ENCODE measurements around the gene BOD1.
A peak's percentile ranks its signal among the peaks of the same experiment; 100 is the strongest.

Gene BOD1

DNA sequence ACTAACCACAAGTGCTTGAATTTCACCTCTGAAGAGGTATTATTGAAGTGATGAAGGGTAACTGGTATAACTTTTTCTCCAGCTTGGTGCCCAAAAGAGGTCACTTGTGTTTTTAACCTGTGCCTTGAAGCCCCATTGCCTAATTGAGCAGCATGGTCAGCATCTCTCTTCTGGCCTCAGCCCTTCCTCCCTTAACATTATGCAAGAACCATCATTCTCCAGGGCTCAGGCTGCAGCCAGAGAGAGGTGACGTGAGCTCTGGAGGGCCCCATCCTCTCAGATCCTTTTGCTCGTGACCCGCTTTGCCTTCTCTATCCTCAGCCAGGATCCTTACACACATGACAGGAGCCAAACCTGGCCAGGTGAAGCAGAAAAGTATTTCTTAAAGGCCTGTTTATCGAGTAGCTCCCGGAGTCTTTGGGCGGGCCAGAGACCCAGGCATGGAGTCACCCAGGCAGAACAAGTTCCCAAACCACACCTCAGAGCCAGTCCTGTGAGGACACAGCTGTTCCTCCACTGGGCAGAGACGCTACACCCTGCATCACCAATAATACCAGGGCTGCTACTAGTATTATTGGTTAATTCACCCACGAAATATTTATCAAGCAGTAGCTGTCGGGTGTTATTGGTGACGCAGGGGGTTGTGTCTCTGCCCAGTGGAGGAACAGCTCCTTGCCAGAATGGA, 29.6 kb upstream of the BOD1 start:
- no peak for TF ChIP-seq GATA3 (IDR thresholded peaks at IDR 0.05; ENCODE audit: low read depth, low read length)
- no peak for TF ChIP-seq GATA2 (IDR thresholded peaks at IDR 0.05; ENCODE audit: low read depth, low read length)

DNA sequence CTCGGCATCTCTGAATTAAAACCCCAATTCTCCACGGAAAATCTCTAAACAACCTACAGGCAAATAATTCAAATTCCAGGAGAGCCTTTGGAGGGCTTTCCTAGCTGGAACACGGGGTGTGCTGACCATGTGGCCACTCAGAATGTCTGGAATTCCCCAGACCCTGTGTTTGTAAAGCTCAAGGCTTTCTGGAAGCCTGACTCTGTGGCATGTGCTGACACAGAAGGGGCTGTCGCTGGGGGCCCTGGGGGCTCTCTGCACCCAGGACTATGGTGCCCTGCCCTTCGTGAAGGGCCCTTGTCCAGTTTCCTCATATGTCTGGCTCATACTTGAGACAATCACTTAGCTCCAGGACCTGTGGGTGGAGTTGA, 29.0 kb upstream of the BOD1 start:
- TF ChIP-seq GATA3 (IDR thresholded peaks at IDR 0.05; ENCODE audit: low read depth, low read length) (no peak), GATA2 (IDR thresholded peaks at IDR 0.05; ENCODE audit: low read depth, low read length) (no peak)

DNA sequence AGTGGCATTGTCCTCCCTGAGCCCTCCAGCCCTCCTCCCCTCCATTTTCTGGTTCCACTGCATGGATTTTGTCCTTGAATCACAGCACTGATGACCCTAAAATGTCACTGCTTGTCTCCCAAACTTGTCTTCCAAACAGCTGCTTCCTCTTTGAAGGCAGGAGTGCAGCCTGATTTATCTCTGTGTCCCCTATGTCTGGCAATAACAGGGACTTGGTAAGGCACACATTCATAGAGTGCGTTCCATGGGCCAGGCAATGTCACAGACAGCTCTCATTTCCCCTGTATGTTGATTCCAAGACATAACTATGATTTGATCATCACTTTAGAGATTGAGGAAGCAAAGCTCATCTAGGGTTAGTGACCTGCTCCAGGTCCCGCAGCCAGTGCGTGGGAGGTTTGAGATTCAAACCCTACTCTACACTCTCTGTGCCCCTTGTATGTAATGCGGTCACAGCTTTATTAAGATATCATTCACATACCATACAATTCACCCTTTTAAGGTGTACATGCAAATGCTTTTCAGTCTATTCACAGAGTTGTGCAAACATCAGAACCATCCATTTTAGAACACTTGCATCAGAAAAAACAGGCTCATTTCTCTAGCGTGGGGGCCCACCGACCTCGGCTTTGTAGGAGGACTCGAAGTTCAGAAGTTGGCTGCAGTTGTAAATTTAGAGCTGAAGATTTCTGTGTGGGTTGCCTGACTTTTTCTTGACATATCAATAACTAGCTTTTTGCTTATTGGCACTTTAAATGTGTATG, 28.4 kb upstream of the BOD1 start:
- no peak for TF ChIP-seq GATA2 (IDR thresholded peaks at IDR 0.05; ENCODE audit: low read depth, low read length)
- no peak for TF ChIP-seq GATA3 (IDR thresholded peaks at IDR 0.05; ENCODE audit: low read depth, low read length)

DNA sequence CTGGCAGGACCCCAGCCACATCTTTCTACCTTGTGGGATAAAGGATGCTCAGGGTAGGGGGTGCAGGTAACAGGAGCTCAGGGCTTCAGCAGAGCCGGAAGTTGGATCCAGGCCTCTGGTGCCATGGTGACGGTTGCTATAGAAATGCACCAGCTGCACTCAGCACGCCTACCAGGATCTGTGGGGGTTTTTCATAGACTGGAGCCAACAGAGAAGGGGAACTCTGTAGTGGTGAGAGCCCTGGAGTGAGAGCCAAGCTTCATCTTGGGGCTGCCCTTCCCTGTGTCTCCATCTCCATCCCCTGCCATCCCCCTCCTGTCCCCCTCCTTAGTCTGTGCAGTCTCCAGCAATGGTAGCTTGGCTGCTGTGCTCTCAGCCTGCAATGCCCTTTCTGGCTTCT, 27.5 kb upstream of the BOD1 start:
- no peak for TF ChIP-seq GATA2 (IDR thresholded peaks at IDR 0.05; ENCODE audit: low read depth, low read length)
- TF ChIP-seq GATA3 (IDR thresholded peaks at IDR 0.05; ENCODE audit: low read depth, low read length), result no peak

DNA sequence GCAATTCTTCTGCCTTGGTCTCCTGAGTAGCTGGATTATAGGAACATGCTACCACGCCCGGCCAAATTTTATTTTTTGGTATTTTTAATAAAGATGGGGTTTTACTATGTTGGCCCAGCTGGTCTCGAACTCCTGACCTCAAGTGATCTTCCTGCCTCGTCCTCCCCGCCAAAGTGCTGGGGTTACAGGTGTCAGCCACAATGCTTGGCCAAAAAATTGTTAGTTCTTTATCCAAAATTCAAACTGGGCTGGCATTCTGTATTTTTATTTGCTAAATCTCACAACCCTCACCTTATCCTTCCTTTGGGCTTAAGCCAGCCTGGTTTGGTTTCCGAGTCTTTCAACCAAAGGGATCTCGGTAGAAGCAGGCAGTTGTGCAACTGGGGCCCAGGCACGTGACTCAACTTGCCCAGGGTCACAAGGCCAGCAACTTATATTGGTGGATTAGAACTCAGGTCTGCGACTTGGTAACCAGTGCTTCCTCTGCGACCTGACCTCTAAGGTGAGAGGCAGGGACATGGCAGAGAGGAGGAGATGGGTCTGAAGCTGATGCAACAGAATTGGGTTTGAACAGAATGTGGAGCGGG, 26.5 kb upstream of the BOD1 start:
- TF ChIP-seq GATA3 (IDR thresholded peaks at IDR 0.05; ENCODE audit: low read depth, low read length) (no peak), GATA2 (IDR thresholded peaks at IDR 0.05; ENCODE audit: low read depth, low read length) (no peak)

DNA sequence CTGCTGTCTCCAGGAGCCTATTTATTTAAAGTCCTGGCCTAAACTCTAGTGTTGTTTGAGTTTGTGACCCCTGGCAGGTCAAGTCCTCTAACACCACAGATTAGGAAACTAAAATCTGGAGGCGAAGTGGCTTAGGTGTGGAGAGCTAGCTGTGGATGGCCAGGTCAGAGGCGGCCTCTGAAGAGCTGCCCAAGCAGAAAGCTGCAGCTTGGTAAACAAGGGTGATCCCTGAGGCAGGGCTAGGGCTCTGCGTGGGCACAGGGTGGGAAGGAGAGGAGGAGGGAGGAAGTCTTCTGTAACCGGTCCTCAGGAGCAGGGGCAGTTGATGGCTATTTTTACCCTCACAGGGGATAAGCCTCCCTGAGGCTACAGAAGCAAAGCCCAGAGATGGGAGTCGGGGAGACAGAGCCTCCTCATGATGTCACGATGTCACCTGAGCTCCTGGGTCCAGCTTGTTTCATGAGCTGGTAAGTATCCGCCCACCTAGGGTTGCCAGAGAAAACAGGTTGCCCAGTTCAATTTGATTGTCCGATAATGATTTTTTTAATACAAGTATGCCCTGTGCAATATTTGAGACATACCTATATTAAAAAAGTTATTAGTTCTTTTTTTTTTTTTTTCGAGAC, 25.9 kb upstream of the BOD1 start:
- TF ChIP-seq GATA3 (IDR thresholded peaks at IDR 0.05; ENCODE audit: low read depth, low read length) (no peak), GATA2 (IDR thresholded peaks at IDR 0.05; ENCODE audit: low read depth, low read length) (no peak)

DNA sequence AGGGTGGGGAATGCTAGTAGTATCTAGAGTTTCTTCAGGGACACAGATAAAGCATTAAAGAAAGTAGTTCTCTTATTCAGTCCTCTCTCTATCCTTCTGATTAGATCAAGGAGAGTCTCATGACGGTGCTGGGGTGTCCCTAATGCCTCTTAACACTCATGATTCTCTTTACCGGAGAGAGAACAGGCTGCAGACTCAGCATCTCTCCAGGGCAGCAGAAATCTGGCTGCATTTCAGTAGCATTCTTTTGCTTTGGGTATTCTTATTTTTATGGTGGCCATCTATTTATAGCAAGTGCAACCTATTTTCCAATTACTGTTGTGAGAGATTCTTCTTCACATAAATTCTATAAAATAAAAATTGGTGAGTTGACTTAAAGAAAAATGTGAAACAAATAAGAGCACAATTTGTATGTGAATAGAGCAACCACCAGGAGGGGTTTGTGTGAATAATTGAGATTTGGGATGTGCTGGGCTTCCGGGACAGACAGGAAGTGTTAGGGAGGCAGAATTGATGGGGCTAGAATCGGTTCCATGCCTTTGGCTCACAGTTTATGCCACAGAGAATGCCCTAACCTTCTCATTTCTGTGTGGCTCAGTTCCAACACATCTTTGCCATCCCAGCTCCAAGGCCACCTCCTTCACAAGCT, 23.8 kb upstream of the BOD1 start:
- TF ChIP-seq GATA3 (IDR thresholded peaks at IDR 0.05; ENCODE audit: low read depth, low read length) (no peak), GATA2 (IDR thresholded peaks at IDR 0.05; ENCODE audit: low read depth, low read length) (no peak)

DNA sequence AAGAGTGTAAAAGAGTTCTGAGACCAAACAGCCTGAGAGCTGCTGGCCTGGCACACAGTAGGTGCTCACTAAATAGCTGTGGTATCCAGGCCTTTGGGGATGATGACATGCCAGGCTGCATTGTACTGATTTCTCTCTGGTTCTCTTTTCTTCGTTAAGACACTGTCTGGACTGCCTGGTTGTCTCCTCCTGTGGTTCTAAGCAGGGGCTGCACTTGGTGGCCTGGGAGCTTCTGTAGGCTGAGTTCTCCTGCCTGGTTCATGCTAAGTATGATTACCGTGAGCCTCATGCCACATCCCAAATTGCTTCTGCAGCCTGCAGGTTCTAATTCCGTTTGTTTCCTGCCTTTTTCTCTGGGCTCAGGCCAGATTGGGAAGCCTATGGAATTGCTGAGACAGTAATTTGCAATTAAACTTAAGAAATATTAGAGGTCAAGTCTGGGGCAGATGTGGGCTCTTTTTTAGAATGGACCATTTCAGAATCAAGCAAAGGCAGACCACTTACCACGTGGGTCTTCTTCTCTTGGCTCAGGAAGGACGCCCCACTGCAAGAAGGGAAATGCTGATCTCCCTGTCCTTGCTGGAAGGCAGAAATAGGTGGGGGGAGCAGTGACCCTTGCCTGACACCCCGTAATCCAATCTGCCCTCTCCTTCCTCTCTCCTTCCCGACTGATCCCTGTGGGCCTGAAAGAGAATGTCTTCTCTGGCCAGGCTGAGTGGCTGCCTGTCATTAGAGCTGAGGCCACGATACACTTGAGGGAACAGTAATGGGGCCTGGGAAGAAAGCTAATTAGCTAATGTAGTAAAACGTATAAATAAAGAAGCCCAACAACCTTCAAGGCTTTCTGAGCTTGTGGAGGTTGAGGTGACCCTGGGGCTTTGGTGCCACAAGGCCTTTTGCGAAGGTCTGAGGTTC, 21.9 kb upstream of the BOD1 start:
- no peak for TF ChIP-seq GATA2 (IDR thresholded peaks at IDR 0.05; ENCODE audit: low read depth, low read length)
- TF ChIP-seq GATA3 (IDR thresholded peaks at IDR 0.05; ENCODE audit: low read depth, low read length), result no peak

DNA sequence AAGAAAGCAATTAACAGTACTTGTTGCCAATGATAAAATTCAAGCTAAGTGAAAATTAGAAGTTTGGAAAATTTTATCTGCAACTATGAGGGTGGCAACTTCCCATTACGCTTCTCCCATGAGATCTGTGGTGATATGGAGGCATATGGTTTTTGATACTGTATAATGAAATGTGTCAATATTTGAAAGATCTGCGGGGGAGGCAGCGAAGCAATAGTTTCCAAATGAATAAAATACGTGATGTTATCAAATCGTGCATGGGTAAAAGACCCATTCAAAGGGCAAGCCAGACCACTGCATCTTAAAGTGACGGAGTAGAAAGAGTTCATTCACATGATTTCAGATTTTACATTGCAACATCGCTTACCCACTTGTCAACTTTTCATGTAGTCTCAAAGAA, 20.9 kb upstream of the BOD1 start:
- peak; percentile 60; the same call in 1 of the 2 replicates for TF ChIP-seq GATA2 (IDR thresholded peaks at IDR 0.05; ENCODE audit: low read depth, low read length)
- no peak for TF ChIP-seq GATA3 (IDR thresholded peaks at IDR 0.05; ENCODE audit: low read depth, low read length)

DNA sequence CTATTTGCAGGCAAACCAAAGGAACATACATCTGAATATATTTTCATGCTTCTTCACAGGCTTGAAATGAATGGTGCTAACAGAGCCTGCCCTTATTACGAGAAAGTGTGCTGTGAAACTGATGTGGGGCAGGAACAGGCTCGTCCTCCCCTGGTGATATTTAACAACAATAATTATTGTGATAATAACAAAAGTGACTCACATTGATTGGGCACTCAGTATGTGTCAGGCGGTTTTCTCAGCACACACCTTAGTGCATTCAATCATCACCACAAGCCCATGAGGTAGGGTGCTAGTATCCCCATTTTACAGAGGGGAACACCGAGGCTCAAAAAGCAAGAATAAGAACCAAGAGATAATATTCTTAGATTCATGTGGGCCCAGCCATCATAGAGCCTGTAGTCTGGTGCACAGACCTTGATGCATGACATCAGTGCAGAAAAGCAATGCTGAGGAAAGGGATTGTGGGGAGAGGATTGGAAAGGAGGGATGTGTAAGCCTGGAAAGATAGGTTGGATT, 18.1 kb upstream of the BOD1 start:
- TF ChIP-seq GATA2 (IDR thresholded peaks at IDR 0.05; ENCODE audit: low read depth, low read length), result no peak
- no peak for TF ChIP-seq GATA3 (IDR thresholded peaks at IDR 0.05; ENCODE audit: low read depth, low read length)

DNA sequence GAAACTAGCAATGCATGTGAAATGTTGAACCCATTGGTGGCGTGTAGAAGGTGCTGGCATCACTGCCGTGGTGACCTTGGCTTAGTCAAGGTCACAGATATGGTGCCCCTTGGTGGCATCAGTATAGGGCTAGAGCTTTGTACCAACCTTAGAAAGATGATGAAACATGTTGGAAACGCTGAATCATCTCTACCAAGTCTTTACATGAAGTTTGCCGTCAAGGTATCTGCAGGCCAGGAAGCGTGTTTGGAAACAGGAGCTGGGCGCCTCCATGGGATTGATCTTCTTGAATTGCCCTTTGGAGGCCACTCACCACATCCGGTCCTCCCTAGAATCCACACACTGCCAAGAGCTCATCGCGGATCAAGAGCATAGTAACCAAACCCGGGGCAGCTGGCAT, 16.9 kb upstream of the BOD1 start:
- TF ChIP-seq GATA3 (IDR thresholded peaks at IDR 0.05; ENCODE audit: low read depth, low read length) (no peak), GATA2 (IDR thresholded peaks at IDR 0.05; ENCODE audit: low read depth, low read length) (no peak)

DNA sequence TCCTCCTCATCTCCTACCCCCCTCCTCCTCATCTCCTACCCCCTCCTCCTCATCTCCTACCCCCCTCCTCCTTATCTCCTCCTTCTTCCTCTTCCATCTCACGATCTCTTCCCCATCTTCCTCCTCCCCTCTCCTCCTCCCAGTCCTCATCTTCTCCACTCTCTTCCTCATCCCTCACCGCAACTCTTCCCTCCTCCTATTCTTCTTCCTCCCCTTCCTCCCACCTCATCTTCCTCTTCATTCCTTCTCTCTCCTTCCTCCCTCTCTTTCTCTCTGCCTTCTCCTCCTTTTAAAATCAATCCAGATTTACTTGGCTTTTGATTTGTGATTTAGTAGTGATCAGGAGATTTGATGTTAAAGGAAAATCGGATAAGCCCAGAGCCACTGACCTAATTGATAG, 15.0 kb upstream of the BOD1 start:
- TF ChIP-seq GATA3 (IDR thresholded peaks at IDR 0.05; ENCODE audit: low read depth, low read length) (no peak), GATA2 (IDR thresholded peaks at IDR 0.05; ENCODE audit: low read depth, low read length) (no peak)
